ENCODE measurements around the gene DPAGT1.
"Not testable (repeated sequence)": the region's sequence is repeated elsewhere in the genome, so short reads cannot be mapped to it uniquely, and the experiment has no call there.

The DPAGT1 gene

DNA sequence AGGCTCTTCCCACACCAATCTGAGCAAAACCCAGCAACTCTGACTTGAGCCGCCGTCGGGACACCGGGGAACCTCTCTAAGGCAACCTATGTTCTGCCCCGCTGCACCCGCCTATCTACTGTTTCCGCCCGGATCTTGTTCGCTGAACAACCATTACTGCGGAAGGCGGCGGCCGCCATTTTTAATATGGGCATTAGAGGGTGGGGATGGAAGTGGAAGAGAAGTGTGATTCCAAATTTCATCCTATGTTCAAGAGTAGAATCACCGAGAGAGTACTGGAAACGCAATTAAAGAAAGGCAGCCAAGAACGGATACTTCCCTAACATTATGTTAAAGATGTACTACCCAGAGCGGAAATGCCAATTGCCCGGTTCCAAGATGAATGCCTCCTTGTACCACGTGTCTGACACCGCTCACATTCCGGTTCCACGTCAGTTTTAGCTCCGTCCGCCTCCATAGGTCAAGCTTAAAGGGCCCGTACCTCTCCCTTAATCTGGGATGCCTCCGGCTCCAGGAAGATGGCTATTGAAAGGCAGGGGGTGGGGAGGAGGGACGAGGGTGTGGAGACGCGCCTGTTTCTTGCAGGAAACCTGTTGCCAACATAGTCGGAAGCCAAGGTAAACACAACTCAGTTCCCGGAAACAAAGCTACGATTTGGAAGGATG, at the start of gene DPAGT1:
Gene DPAGT1 (minus strand): TSS at position 95 of the 665 bp plus-strand sequence. CDS start 198 bp downstream, outside the sequence.
- DNase-seq: peak; percentile 88

DNA sequence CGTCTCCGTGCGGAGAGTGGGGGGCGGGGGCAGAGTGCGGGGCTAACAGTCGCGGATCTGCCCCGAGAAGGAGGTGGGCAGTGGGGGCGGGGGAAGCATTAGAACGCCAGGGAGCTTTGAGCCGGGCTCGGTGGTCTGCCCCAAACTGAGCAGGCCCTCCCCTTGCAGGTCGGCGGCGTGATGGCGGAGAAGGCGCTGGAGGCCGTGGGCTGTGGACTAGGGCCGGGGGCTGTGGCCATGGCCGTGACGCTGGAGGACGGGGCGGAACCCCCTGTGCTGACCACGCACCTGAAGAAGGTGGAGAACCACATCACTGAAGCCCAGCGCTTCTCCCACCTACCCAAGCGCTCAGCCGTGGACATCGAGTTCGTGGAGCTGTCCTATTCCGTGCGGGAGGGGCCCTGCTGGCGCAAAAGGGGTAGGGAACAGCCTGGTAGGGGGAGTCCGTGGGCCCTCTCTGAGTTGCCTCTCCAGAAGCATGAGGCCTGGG, 48.2 kb upstream of the DPAGT1 start:
- no peak for DNase-seq

GRCh38 chr11:119149018-119149785, 47.5 kb upstream of the DPAGT1 start, which contains the start of gene ABCG4:
TSS of gene ABCG4 (plus strand) at chr11:119149052. CDS start at chr11:119149966, 914 bp downstream.
- DNase-seq: no peak

DNA sequence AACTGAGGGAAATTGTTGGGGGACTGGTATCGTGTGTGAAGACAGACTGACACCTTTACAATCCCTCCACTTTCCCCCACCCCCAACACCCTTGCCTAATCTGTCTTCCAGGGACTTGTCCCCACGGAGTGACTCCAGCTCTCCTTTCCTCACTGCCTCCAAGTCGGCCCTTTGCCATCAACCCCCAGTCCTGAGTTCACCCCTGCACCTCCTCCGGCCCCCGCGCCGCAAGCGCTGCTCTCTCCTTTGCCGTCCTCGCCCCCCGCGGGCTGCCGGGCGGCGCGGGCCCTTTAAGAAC, 47.0 kb upstream of the DPAGT1 start:
- DNase-seq: no peak

GRCh38 chr11:119147604-119148333, 46.1 kb upstream of the DPAGT1 start:
- no peak for DNase-seq

DNA sequence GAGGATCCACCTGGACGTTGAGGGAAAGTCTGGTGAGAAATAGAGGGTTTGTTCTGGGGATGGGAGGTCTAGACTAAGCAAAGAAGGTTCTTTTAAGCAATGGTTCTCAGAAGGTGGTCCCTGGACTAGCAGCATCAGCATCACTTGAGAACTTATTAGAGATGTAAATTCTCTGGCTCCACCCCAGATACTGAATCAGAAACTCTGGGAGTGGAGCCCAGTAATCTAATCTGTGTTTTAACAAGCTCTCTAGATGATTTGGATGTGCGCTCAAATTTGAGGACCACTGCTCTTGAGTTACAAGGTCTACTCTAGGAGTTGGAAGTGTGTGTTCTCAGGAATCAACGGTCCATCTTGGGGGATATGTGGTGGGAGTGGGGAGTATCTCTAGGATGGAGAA, 43.9 kb upstream of the DPAGT1 start:
- no peak for DNase-seq

DNA sequence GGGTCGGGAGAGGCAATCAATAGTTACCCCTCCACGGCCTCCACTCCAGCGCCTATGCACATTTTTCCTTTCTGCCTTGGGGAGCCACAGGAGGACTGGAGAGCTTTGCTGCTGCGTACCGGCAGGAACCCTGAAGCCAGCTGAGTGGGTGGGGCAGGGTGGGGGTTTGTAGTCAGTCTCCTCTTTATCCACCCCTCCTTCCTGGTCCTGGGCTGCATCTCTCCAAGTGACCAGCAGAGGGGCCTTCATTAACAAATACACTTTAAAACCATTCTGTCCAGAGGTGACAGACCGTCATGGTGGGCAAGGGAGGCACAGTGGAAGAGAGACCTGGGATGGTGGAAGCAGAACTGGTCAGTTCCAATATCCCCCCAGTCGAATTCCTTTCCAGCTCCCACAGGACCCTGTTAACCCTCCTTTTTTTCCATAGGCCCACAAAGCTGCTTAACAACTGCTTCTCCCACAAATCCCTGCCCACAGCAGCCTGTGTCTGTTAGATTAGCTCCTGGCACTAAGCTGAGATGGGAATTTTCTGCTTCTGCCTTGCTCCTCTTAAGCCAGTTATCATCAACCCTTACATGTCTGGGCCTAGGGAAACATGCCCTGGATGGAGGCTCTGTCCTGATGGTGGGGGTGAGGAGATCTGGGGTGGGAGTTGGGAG, 43.3 kb upstream of the DPAGT1 start:
- DNase-seq: peak; percentile 43

DNA sequence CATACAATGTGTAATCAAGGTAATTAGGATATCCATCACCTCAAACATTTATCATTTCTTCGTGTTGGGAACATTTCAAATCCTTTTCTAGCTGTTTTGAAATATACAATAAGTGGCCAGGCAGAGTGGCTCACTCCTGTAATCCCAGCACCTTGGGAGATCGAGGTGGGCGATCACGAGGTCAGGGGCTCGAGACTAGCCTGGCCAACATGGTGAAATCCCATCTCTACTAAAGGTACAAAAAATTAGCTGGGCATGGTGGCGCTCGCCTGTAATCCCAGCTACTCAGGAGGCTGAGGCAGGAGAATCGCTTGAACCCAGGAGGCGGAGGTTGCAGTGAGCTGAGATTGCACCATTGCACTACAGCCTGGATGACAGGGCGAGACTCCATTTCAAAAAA, 37.6 kb upstream of the DPAGT1 start:
- not testable (repeated sequence) for DNase-seq

- no peak for DNase-seq
Measured at GRCh38 chr11:119134389-119134978, 32.8 kb upstream of the DPAGT1 start.

DNA sequence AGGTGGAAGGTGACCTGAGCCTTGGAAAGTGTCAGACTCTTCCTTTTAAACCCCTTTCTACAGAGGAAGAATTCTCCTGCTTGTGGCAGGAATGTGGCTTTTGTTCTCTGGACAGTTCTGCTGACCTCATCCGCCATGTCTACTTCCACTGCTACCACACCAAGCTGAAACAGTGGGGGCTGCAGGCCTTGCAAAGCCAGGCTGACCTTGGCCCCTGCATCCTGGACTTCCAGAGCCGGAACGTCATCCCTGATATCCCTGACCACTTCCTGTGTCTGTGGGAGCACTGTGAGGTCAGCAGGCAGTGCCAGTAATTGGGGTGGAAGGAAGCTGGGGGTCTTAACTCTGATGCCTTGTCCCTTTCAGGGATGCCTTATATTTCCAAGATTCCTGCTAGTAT, 29.0 kb upstream of the DPAGT1 start:
- DNase-seq: no peak

DNA sequence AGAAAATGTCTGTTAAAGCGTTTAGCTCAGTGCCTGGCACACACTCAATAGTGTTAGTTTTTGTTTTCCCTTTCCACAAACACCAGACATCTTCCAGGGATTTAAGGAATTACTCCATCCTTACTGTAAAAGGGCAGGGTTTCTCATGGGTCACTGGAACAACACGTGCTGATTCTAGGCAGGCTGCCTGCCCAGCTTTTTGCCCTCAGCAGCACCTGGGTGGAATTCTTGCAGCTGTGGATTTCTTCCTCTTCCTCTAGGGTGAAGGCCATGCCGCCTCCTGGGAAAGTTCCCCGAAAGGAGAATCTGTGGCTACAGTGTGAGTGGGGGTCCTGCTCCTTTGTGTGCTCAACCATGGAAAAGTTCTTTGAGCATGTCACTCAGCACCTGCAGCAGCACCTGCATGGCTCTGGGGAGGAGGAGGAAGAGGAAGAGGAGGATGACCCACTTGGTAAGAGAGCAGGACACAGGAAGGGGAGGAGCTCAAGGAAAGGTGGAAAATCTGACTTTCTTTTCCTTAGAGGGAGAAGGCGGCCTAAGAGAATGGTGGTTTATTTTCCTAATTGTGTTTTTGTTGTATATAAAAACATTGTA, 25.1 kb upstream of the DPAGT1 start:
- DNase-seq: no peak

DNA sequence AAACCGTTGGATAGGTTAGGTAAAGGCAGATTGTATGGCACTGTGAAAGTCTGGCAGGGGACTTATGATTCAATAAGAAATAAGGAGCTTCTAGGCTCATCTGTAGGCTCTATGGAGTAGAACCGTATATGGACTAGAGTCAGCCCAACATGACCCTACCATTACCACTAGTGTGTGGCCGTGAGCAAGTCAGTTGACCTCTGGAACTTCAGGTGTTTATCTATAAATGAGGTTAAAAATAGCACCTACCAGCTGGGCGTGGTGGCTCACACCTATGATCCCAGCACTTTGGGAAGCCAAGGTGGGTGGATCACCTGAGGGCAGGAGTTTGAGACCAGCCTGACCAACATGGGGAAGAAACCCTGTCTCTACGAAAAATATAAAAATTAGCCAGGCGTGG, 24.2 kb upstream of the DPAGT1 start:
- no peak for DNase-seq

- no peak for DNase-seq
Measured at GRCh38 chr11:119121811-119122124, 20.1 kb upstream of the DPAGT1 start.

DNA sequence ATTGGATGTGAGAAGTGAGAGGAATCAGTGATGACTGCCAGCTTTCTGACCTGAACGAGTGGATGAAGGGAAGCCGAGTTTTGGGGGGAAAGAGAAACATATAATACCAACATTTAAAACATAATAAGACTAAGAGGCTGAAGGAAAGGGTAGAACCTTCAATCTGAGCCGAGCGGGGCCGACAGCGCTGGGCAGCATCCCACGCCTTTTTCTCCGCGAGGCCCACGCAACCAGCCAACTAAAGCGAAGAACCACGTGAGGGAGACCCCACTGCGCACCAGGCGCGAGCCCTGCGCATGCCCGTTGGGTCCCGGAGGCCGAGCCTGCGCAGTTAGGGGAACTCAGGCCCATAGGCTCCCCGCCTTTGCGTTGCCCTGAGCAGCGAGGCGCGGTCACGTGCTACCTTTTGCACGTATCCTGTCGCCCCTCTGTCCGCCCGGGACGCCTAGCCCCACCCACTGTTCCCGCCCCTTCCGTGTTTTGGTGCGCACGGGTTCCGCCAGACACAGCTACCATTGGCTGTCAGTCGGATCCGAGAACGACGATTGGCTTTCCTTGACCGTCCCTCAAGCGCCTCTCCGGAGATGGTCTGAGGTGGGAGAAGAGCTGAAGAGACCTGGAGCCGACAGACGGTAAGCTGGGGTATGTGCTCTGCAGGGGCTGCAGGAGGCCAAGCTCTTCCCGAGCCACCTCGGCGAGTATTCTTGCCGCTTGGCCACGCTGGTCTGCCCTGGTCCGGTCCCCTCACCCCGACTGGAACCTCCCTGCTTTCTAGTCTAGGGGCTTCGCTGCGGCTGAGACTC, 19.6 kb upstream of the DPAGT1 start, which contains the start of gene HINFP:
Gene HINFP (plus strand): TSS at position 573 of the 803 bp plus-strand sequence. CDS start 5,365 bp downstream, outside the sequence.
- DNase-seq: peak; percentile 90

DNA sequence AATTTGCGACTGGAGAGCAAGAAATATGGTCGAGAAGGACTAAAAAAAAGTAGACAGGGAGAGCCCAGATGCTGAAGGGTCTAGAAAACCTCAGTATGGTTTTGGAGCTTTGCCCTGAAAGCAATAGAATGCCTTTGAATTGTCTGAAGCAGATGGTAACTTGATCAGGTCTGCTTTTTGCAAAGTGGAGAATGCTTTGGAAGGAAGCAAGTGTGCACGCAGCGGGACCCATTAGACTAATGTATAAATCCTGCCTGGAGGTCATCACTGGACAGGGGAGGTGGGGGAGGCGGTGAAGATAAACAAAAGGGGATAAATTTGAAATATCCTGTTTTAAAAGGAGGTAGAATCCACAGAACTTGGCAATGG, 19.0 kb upstream of the DPAGT1 start:
- no peak for DNase-seq

DNA sequence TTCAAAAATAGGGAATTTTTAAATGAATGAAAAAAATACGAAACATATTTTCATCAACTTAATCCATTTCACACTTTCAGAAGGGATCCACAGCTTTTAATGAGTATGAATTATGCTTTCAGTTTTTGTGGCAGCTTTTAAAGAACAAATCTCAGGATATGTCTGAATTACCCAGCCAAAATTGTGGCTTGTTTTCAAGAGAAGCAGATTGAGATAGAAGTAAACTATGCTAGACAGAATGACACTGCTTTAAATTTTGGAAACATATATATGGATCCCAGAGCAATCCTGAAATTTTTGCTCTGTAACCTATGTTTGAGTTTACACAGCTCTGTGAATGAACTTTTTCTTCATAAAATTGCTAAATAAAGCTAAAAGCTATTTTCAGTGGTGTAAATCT, 17.3 kb upstream of the DPAGT1 start:
- no peak for DNase-seq

DNA sequence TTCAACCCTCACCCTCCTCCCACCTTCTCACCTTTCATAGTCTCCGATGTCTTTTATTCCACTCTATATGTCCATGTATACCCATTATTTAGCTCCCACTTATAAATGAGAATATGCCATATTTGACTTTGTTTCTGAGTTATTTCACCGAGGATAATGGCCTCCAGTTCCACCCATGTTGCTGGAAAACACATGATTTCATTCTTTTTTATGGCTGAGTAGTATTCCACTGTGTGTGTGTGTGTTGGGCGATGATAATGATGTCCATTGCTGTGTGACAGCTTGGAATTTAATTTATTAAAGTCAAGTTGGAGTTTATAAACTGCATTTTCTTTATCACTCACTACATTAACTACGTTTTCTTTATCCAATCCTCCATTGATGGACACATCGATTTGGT, 16.6 kb upstream of the DPAGT1 start:
- DNase-seq: no peak

GRCh38 chr11:119117004-119117706, 15.5 kb upstream of the DPAGT1 start:
- no peak for DNase-seq

DNA sequence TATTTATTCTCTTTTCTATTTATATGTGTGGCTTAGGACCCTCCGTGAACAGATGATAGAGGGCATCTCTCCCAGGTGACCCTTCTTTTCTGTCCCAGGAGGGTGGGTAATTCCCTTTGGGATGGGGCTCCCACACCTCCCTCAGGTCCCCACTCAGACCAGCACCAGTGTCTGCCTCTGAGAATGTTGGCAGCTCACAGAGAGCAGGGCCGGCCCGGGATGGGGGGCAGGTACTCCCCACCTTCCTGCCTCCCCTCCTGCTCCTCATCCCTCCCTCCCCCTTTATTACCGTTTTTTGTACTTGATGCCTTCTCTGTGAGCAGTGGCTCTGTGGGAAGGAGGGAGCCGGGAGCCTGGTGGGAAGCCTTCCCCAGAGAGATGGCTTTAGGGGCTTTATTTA, 14.9 kb upstream of the DPAGT1 start:
- DNase-seq: no peak

DNA sequence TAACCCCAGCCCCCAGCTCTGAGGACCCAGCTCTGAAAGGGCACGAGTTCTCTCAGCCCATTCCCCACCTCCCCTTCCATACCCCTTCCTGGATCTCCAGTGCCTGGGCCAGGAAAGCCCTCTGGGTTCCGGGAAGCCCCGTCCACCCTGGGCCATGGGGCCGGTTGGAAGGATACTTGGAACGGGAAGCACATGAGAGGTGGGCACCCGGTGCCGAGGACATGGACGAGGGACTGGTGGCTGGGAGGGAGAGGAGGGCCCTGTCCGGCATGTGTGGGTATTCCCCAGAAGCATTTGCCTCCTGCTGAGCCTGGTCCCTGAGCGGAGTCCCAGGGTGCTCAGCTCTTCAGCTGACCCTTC, 14.6 kb upstream of the DPAGT1 start:
- DNase-seq: no peak

All from NCI-H748 treated with DMSO at 0.1 percent for 48 hours (cell line).